Endodermal cell (in vitro differentiated cells): ENCODE data around the gene PRKCB. TPM values are rescaled to one million over a fixed set of nuclear protein-coding genes. Genes with fewer than 3 reads are reported as not detected.
A peak's percentile ranks its signal among the peaks of the same experiment; 100 is the strongest.

Source experiments
- DNase-seq: peaks from one replicate; pipeline ENCODE4 v3.0.0-alpha.2; 2017
- H3K27ac ChIP-seq: 2 replicates; pipeline ENCODE4 v1.5.1; 2013; ENCODE audit warnings: mild to moderate bottlenecking, low read depth, low read length, moderate library complexity
- H3K27me3 ChIP-seq: 2 replicates; pipeline ENCODE4 v1.6.1; 2013; ENCODE audit warnings: mild to moderate bottlenecking, low read length, moderate library complexity; ENCODE audit not compliant: insufficient read depth, control insufficient read depth, poor library complexity, severe bottlenecking
- H3K36me3 ChIP-seq: 2 replicates; pipeline ENCODE4 v1.7.0; 2013; ENCODE audit warnings: mild to moderate bottlenecking, low read length, moderate library complexity; ENCODE audit not compliant: control insufficient read depth, insufficient read depth
- H3K4me1 ChIP-seq: one replicate; pipeline ENCODE4 v1.7.0; 2013; ENCODE audit warnings: low read length; ENCODE audit not compliant: control insufficient read depth, insufficient read depth
- H3K4me3 ChIP-seq: 2 replicates; pipeline ENCODE4 v1.5.1; 2013; ENCODE audit warnings: mild to moderate bottlenecking, low read length, moderate library complexity
- H3K9ac ChIP-seq: 2 replicates; pipeline ENCODE4 v1.6.1; 2013; ENCODE audit warnings: mild to moderate bottlenecking, low read length, moderate library complexity; ENCODE audit not compliant: poor library complexity, severe bottlenecking; ENCODE audit errors: extremely low read depth
- H3K9me3 ChIP-seq: 2 replicates; pipeline ENCODE4 v1.6.1; 2013; ENCODE audit warnings: mild to moderate bottlenecking, low read length, moderate library complexity; ENCODE audit not compliant: control insufficient read depth
- H3K27ac Mint-ChIP-seq: 2 replicates; pipeline ENCODE4 v1.8.0; 2020; ENCODE audit warnings: mixed read lengths
- H3K27me3 Mint-ChIP-seq: 2 replicates; pipeline ENCODE4 v1.8.0; 2021; ENCODE audit warnings: mild to moderate bottlenecking, mixed read lengths; ENCODE audit not compliant: insufficient read depth
- H3K36me3 Mint-ChIP-seq: 2 replicates; pipeline ENCODE4 v1.8.0; 2020; ENCODE audit warnings: low read depth, mixed read lengths
- H3K4me1 Mint-ChIP-seq: 2 replicates; pipeline ENCODE4 v1.8.0; 2020; ENCODE audit warnings: mixed read lengths
- H3K4me3 Mint-ChIP-seq: 2 replicates; pipeline ENCODE4 v1.8.0; 2020; ENCODE audit warnings: mild to moderate bottlenecking, moderate library complexity, mixed read lengths
- H3K9me3 Mint-ChIP-seq: 2 replicates; pipeline ENCODE4 v1.8.0; 2020; ENCODE audit warnings: mild to moderate bottlenecking, mixed read lengths
- CTCF ChIP-seq: fragments of 200-600 bp; sonication (generic); conservative IDR thresholded peaks from 2 replicates; pipeline ENCODE4 v1.5.0; 2021; ENCODE audit warnings: antibody characterized with exemption, mild to moderate bottlenecking
- WGBS, 2 experiments: methylation state at CpG; one replicate each; pipeline versions ENCODE4 v1.1.5 to v1.1.7; 2013; ENCODE audit warnings: missing lambda C conversion rate in 2 of 2, mixed read lengths in 1 of 2; ENCODE audit not compliant: insufficient coverage in 1 of 2, insufficient read length in 1 of 2; 5-methylcytosine and 5-hydroxymethylcytosine counted together
- total RNA-seq, 2 donors: library from RNA; stranded (reverse); fragmentation: NEBNext Ultra II Directional in 1 of 2; extraction: Animal tissue kit (Norgen Biotek cat#: 25700) in 1 of 2; gene quantifications; 2 replicates in 1 of 2; 3 replicates in 1 of 2; pipeline ENCODE4 v1.2.1, GENCODE V29; 2021

The PRKCB gene
- total RNA-seq, 2 donors from 2014 or later, result 0.38 to 1.1 TPM

GRCh38 chr16:24054741-24055491 lies 219.1 kb downstream of the PRKCB start:
- H3K4me3 Mint-ChIP-seq, result no peak overlapping the region
- Histone ChIP-seq H3K36me3 (no peaks in the 10 kb centered on the region), H3K27ac (peak overlapping the region; percentile 85), H3K27me3 (peaks cover 5% of the 10 kb centered on the region), H3K4me3 (no peak overlapping the region), H3K4me1 (no peaks in the 10 kb centered on the region), H3K9me3 (no peaks in the 10 kb centered on the region), H3K9ac (no peak overlapping the region)
- 23 to 37% methylated on average over 7 to 12 of the region's 12 CpGs for WGBS, 2 experiments
- H3K36me3 Mint-ChIP-seq, result no peaks in the 10 kb centered on the region
- H3K27ac Mint-ChIP-seq, result no peak overlapping the region
- peaks cover 5% of the 10 kb centered on the region for H3K4me1 Mint-ChIP-seq
- TF ChIP-seq CTCF, result no peak
- H3K9me3 Mint-ChIP-seq, result no peaks in the 10 kb centered on the region
- H3K27me3 Mint-ChIP-seq, result peaks cover 17% of the 10 kb centered on the region
- peak; percentile 87 for DNase-seq

GRCh38 chr16:24062270-24062817 lies 226.6 kb downstream of the PRKCB start:
- Histone ChIP-seq H3K27ac (no peak overlapping the region), H3K4me3 (no peak overlapping the region), H3K27me3 (no peaks in the 10 kb centered on the region), H3K4me1 (no peaks in the 10 kb centered on the region), H3K36me3 (no peaks in the 10 kb centered on the region), H3K9ac (no peak overlapping the region), H3K9me3 (no peaks in the 10 kb centered on the region)
- WGBS, 2 experiments, result 96 to 100% methylated on average over 3 of the region's 3 CpGs
- Mint-ChIP-seq H3K9me3 (peaks cover 2% of the 10 kb centered on the region), H3K4me1 (peaks cover 5% of the 10 kb centered on the region), H3K36me3 (no peaks in the 10 kb centered on the region), H3K27ac (no peak overlapping the region), H3K4me3 (no peak overlapping the region), H3K27me3 (peaks cover 6% of the 10 kb centered on the region)
- no peak for DNase-seq
- TF ChIP-seq CTCF, result no peak

GRCh38 chr16:24069036-24069590 lies 233.3 kb downstream of the PRKCB start:
- Mint-ChIP-seq H3K27ac (no peak overlapping the region), H3K36me3 (no peaks in the 10 kb centered on the region), H3K9me3 (no peaks in the 10 kb centered on the region), H3K27me3 (no peaks in the 10 kb centered on the region), H3K4me3 (no peak overlapping the region), H3K4me1 (no peaks in the 10 kb centered on the region)
- no peak for TF ChIP-seq CTCF
- DNase-seq, result no peak
- Histone ChIP-seq H3K27me3 (no peaks in the 10 kb centered on the region), H3K27ac (no peak overlapping the region), H3K9me3 (no peaks in the 10 kb centered on the region), H3K36me3 (no peaks in the 10 kb centered on the region), H3K4me1 (no peaks in the 10 kb centered on the region), H3K9ac (no peak overlapping the region), H3K4me3 (no peak overlapping the region)
- 88 to 90% methylated on average over 4 to 6 of the region's 6 CpGs for WGBS, 2 experiments
